SK-N-SH (cell line): ENCODE measurements around the gene UBE3C. TPM values are rescaled to one million over a fixed set of nuclear protein-coding genes. Genes with fewer than 3 reads are reported as not detected.

Source experiments
- CTCF ChIA-PET: fragments of 300-600, 350-600 bp; formaldehyde crosslinking; extraction: SDS; loops from one replicate; lab custom pipeline; 2021; lab: Yijun Ruan, JAX
- POLR2A ChIA-PET: fragments of 350-600 bp; sonication (Branson Sonifier 250); formaldehyde crosslinking; extraction: SDS; loops from one replicate; lab custom pipeline; 2020; ENCODE audit warnings: antibody characterized with exemption, inconsistent platforms; lab: Yijun Ruan, JAX
- DNase-seq: peaks from one replicate; pipeline ENCODE4 v3.0.0; 2012
- H2AFZ ChIP-seq: fragments of 200-600 bp; sonication (generic); 2 replicates; pipeline ENCODE4 v1.8.1; 2016; ENCODE audit warnings: antibody characterized with exemption, mild to moderate bottlenecking, low read depth
- H3F3A ChIP-seq: fragments of 200-600 bp; sonication (generic); replicated peaks from 2 replicates; pipeline ENCODE3; 2016; ENCODE audit warnings: antibody characterized with exemption, mild to moderate bottlenecking; ENCODE audit not compliant: insufficient read depth
- H3K27ac ChIP-seq, 2 experiments: fragments of 200-500 bp in 1 of 2; fragments of 200-600 bp in 1 of 2; sonication (Bioruptor generic) in 1 of 2; sonication (generic), shearing (Covaris generic) in 1 of 2; 2 replicates each; pipeline versions ENCODE4 v1.5.1 to v1.6.1; 2014 to 2016; ENCODE audit warnings: low read depth in 2 of 2, inconsistent platforms in 1 of 2, low read length in 1 of 2, mild to moderate bottlenecking in 1 of 2, mixed read lengths in 1 of 2
- H3K27me3 ChIP-seq: fragments of 200-600 bp; sonication (generic), shearing (Covaris generic); 2 replicates; pipeline ENCODE4 v1.6.1; 2016; ENCODE audit warnings: mixed run types; ENCODE audit not compliant: insufficient read depth
- H3K36me3 ChIP-seq, 2 experiments: fragments of 200-500 bp in 1 of 2; fragments of 200-600 bp in 1 of 2; sonication (Bioruptor generic) in 1 of 2; sonication (generic) in 1 of 2; replicated peaks in 1 of 2; 2 replicates each; pipeline versions ENCODE3 to v1.5.1; 2014 to 2016; ENCODE audit warnings: low read length in 1 of 2, mild to moderate bottlenecking in 1 of 2; ENCODE audit not compliant: insufficient read depth in 2 of 2, control insufficient read depth in 1 of 2
- H3K4me1 ChIP-seq, 2 experiments: fragments of 200-500 bp in 1 of 2; fragments of 200-600 bp in 1 of 2; sonication (Bioruptor generic) in 1 of 2; sonication (generic), shearing (Covaris generic) in 1 of 2; 2 replicates each; pipeline versions ENCODE4 v1.5.1 to v1.6.1; 2014 to 2016; ENCODE audit warnings: low read depth in 1 of 2, low read length in 1 of 2, mixed run types in 1 of 2; ENCODE audit not compliant: insufficient read depth in 2 of 2, control insufficient read depth in 1 of 2
- H3K4me2 ChIP-seq: fragments of 200-600 bp; sonication (generic), shearing (Covaris generic); 2 replicates; pipeline ENCODE4 v1.6.1; 2017; ENCODE audit warnings: mixed run types
- H3K4me3 ChIP-seq, 2 experiments: fragments of 200-500 bp in 1 of 2; fragments of 200-600 bp in 1 of 2; sonication (Bioruptor generic) in 1 of 2; sonication (generic), shearing (Covaris generic) in 1 of 2; 2 replicates each; pipeline versions ENCODE4 v1.5.1 to v1.8.1; 2014 to 2016; ENCODE audit warnings: low read depth in 2 of 2, inconsistent platforms in 1 of 2, low read length in 1 of 2, mild to moderate bottlenecking in 1 of 2, mixed read lengths in 1 of 2, moderate library complexity in 1 of 2
- H3K79me2 ChIP-seq: fragments of 200-600 bp; sonication (generic); 2 replicates; pipeline ENCODE4 v1.8.1; 2017; ENCODE audit warnings: mild to moderate bottlenecking; ENCODE audit not compliant: insufficient read depth
- H3K9ac ChIP-seq: fragments of 200-600 bp; sonication (generic); 2 replicates; pipeline ENCODE4 v1.6.1; 2017; ENCODE audit warnings: mixed run types
- H3K9me2 ChIP-seq: fragments of 200-600 bp; sonication (generic); 2 replicates; pipeline ENCODE4 v1.6.1; 2017; ENCODE audit warnings: mixed run types
- H3K9me3 ChIP-seq: fragments of 200-600 bp; sonication (generic); 2 replicates; pipeline ENCODE4 v1.6.1; 2017; ENCODE audit warnings: mixed run types, mild to moderate bottlenecking, moderate library complexity
- H4K20me1 ChIP-seq: fragments of 200-600 bp; sonication (generic); 2 replicates; pipeline ENCODE4 v1.6.1; 2017; ENCODE audit warnings: mild to moderate bottlenecking, mixed run types; ENCODE audit not compliant: insufficient read depth
- ELF1 ChIP-seq: IDR thresholded peaks from 2 replicates; pipeline ENCODE4 v1.4.0; 2012
- EP300 ChIP-seq, 2 experiments: IDR thresholded peaks; 2 replicates each; pipeline versions ENCODE4 v1.4.0 to v1.6.1; 2012; ENCODE audit warnings: borderline replicate concordance in 1 of 2, low read depth in 1 of 2, low read length in 1 of 2
- EZH2phosphoT487 ChIP-seq: fragments of 200-600 bp; sonication (generic); IDR thresholded peaks from 2 replicates; pipeline ENCODE4 v1.6.1; 2017; ENCODE audit warnings: low read depth, mixed run types, mild to moderate bottlenecking, antibody characterized with exemption, moderate library complexity, borderline replicate concordance
- FOSL2 ChIP-seq: IDR thresholded peaks from 2 replicates; pipeline ENCODE4 v1.4.0; 2012; ENCODE audit warnings: low read depth, mild to moderate bottlenecking, moderate library complexity, borderline replicate concordance
- FOXJ3 ChIP-seq: sonication (generic); formaldehyde crosslinking; IDR thresholded peaks from 2 replicates; pipeline ENCODE4 v1.5.1; 2020; ENCODE audit warnings: mild to moderate bottlenecking, missing genetic modification reagents
- GABPA ChIP-seq: IDR thresholded peaks from 2 replicates; pipeline ENCODE4 v1.4.0; 2012; ENCODE audit warnings: low read depth, mild to moderate bottlenecking
- MXI1 ChIP-seq: IDR thresholded peaks from 2 replicates; pipeline ENCODE4 v1.6.1; 2012; ENCODE audit warnings: mild to moderate bottlenecking, low read depth, low read length, improper control_type of control experiment
- NFIC ChIP-seq: IDR thresholded peaks from 2 replicates; pipeline ENCODE4 v1.4.0; 2012; ENCODE audit warnings: borderline replicate concordance
- NRF1 ChIP-seq: IDR thresholded peaks from 2 replicates; pipeline ENCODE4 v1.6.1; 2012; ENCODE audit warnings: low read depth, mild to moderate bottlenecking, low read length
- POLR2AphosphoS5 ChIP-seq: IDR thresholded peaks from 2 replicates; pipeline ENCODE4 v1.6.1; 2012; ENCODE audit warnings: low read depth, low read length
- RAD21 ChIP-seq: IDR thresholded peaks from 2 replicates; pipeline ENCODE4 v1.6.1; 2012; ENCODE audit warnings: mild to moderate bottlenecking, low read length
- RFX5 ChIP-seq: IDR thresholded peaks from 2 replicates; pipeline ENCODE4 v1.6.1; 2012; ENCODE audit warnings: mild to moderate bottlenecking, improper control_type of control experiment, low read length
- RXRA ChIP-seq: IDR thresholded peaks from 2 replicates; pipeline ENCODE4 v1.4.0; 2012; ENCODE audit warnings: low read depth, mild to moderate bottlenecking, borderline replicate concordance
- SIN3A ChIP-seq: IDR thresholded peaks from 2 replicates; pipeline ENCODE4 v1.6.1; 2012; ENCODE audit warnings: low read depth, mild to moderate bottlenecking, low read length, moderate library complexity, borderline replicate concordance
- USF2 ChIP-seq: fragments of 150-350 bp; IDR thresholded peaks from 2 replicates; pipeline ENCODE4 v1.6.1; 2017; ENCODE audit warnings: antibody characterized with exemption, low read length, low read depth, borderline replicate concordance
- ZBTB33 ChIP-seq: IDR thresholded peaks from 2 replicates; pipeline ENCODE4 v1.4.0; 2012; ENCODE audit warnings: low read depth, borderline replicate concordance
- WGBS: methylation state at CpG from one replicate; pipeline ENCODE4 v1.1.6; 2017; ENCODE audit warnings: low lambda C conversion rate; 5-methylcytosine and 5-hydroxymethylcytosine counted together
- polyA plus RNA-seq, 3 experiments: library from polyadenylated mRNA; depleted of rRNA; stranded (reverse); fragments of >200 nt; gene quantifications; 2 replicates each; pipeline ENCODE4 v1.2.3, GENCODE V29; 2012
- TF ChIP-seq, protein P1 (sequence below): IDR thresholded peaks from 2 replicates; pipeline ENCODE4 v1.4.0; 2012; ENCODE audit warnings: low read depth
- TF ChIP-seq, protein P2 (sequence below): fragments of 200-600 bp; sonication (generic); IDR thresholded peaks from 2 replicates; pipeline ENCODE4 v1.6.1; 2017; ENCODE audit warnings: antibody characterized with exemption, mild to moderate bottlenecking, moderate library complexity

UBE3C gene
- polyA plus RNA-seq, 1 of the 3 experiments (the other 2 are of a cell fraction): 48.4 TPM

DNA sequence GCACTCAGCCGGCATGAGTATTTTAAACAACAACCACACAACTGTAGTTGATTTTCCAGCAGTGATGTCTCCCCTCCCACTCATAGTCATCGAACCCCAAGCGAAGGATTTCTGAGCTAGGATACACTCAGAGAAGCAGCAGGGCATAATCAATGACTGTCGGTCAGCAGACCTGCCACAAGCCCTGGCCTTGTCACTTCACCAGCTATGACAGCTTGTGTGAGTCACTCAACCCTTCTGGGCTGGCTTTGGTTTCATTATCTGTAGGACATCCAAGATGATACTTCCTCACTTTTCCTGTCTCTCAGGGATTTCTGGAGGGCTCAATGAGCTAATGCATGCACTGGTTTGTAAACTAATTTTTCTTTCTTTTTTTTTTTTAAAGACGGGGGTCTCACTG lies 22.0 kb upstream of the UBE3C start:
- H3K4me2 ChIP-seq: no peak overlapping the region
- POLR2A ChIA-PET: interaction anchor here (0.6 kb wide), 1 partner anchor 40 kb away, joined by 3 read pairs; no protein-coding TSS in a partner anchor
- no peak overlapping the region for H3K4me3 ChIP-seq
- no peak overlapping the region for H3K9ac ChIP-seq
- no peaks in the 10 kb centered on the region for H3K4me1 ChIP-seq
- peaks cover 16% of the 10 kb centered on the region; the same call in 1 of the 2 replicates for H3K27me3 ChIP-seq
- DNase-seq: no peak
- no peaks in the 10 kb centered on the region for H3K9me3 ChIP-seq
- no peaks in the 10 kb centered on the region for H3K9me2 ChIP-seq
- H3F3A ChIP-seq: no peaks in the 10 kb centered on the region
- TF ChIP-seq RAD21 (no peak), GABPA (no peak), EP300 (IDR thresholded peaks at IDR 0.05; ENCODE audit: borderline replicate concordance in 1 of 2, low read depth in 1 of 2, low read length in 1 of 2) (no peak), MXI1 (no peak)
- TF ChIP-seq, all 33 proteins: peak for 0
- H4K20me1 ChIP-seq: no peaks in the 10 kb centered on the region
- CTCF ChIA-PET: interaction anchor here (0.9 to 1.5 kb wide), 3 partner anchors 9 to 108 kb away, joined by 3 to 5 read pairs (median 3); no protein-coding TSS in a partner anchor
- 67% methylated on average over 5 of the region's 5 CpGs for WGBS
- no peak overlapping the region for H2AFZ ChIP-seq
- H3K36me3 ChIP-seq: no peaks in the 10 kb centered on the region
- H3K27ac ChIP-seq: no peak overlapping the region
- no peaks in the 10 kb centered on the region for H3K79me2 ChIP-seq

GRCh38 chr7:157117796-157118195 lies 20.9 kb upstream of the UBE3C start:
- no peak overlapping the region for H3K9ac ChIP-seq
- H3K79me2 ChIP-seq: no peaks in the 10 kb centered on the region
- no peak for DNase-seq
- H4K20me1 ChIP-seq: no peaks in the 10 kb centered on the region
- H2AFZ ChIP-seq: no peak overlapping the region
- POLR2A ChIA-PET: no interaction called here
- TF ChIP-seq, protein P1, sequence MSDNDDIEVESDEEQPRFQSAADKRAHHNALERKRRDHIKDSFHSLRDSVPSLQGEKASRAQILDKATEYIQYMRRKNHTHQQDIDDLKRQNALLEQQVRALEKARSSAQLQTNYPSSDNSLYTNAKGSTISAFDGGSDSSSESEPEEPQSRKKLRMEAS: no peak
- TF ChIP-seq, protein P2, sequence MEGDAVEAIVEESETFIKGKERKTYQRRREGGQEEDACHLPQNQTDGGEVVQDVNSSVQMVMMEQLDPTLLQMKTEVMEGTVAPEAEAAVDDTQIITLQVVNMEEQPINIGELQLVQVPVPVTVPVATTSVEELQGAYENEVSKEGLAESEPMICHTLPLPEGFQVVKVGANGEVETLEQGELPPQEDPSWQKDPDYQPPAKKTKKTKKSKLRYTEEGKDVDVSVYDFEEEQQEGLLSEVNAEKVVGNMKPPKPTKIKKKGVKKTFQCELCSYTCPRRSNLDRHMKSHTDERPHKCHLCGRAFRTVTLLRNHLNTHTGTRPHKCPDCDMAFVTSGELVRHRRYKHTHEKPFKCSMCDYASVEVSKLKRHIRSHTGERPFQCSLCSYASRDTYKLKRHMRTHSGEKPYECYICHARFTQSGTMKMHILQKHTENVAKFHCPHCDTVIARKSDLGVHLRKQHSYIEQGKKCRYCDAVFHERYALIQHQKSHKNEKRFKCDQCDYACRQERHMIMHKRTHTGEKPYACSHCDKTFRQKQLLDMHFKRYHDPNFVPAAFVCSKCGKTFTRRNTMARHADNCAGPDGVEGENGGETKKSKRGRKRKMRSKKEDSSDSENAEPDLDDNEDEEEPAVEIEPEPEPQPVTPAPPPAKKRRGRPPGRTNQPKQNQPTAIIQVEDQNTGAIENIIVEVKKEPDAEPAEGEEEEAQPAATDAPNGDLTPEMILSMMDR: no peak
- TF ChIP-seq NFIC: no peak
- H3K9me2 ChIP-seq: no peaks in the 10 kb centered on the region
- H3K27me3 ChIP-seq: peaks cover 11% of the 10 kb centered on the region; the same call in 1 of the 2 replicates
- H3K9me3 ChIP-seq: no peaks in the 10 kb centered on the region
- H3F3A ChIP-seq: no peaks in the 10 kb centered on the region
- CTCF ChIA-PET: interaction anchor here (1.2 to 1.5 kb wide), 4 partner anchors 8 to 133 kb away, joined by 3 to 5 read pairs (median 4); no protein-coding TSS in a partner anchor
- no peaks in the 10 kb centered on the region; a peak in 1 of 4 replicates for H3K4me1 ChIP-seq
- no peak overlapping the region for H3K4me2 ChIP-seq
- no peak overlapping the region for H3K27ac ChIP-seq
- WGBS: 48% methylated on average over 2 of the region's 2 CpGs
- no peaks in the 10 kb centered on the region for H3K36me3 ChIP-seq
- H3K4me3 ChIP-seq: no peak overlapping the region

DNA sequence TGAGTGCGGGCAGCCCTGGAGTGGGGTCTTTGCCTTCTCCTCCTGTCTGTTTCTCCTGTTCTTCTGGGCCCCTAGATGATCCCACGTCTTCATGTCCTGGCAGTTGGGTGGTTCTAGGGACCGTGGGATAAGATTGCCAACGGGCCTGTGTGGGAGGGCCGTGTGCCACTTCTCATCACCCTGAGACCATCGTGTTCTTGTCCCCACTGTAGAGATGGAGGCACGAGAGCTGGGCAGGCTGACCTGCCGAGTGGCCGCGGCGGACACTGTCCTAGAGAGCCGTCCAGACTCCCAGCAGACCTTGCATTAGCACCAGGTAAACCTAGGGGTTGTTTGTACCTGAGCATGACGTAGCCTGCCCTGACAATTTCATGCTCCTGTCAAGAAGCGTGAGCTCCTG lies 18.5 kb upstream of the UBE3C start:
- Histone ChIP-seq H3F3A (no peaks in the 10 kb centered on the region), H3K9me2 (no peaks in the 10 kb centered on the region), H2AFZ (no peak overlapping the region), H3K4me2 (no peak overlapping the region), H3K4me3 (no peak overlapping the region), H3K9me3 (no peaks in the 10 kb centered on the region), H3K4me1 (peaks cover 0 to 2% of the 10 kb centered on the region in 2 experiments; a peak in 1 of 4 replicates), H3K27me3 (peaks cover 9% of the 10 kb centered on the region; the same call in 1 of the 2 replicates), H3K79me2 (no peaks in the 10 kb centered on the region), H3K27ac (no peak overlapping the region), H3K9ac (no peak overlapping the region), H4K20me1 (no peaks in the 10 kb centered on the region), H3K36me3 (no peaks in the 10 kb centered on the region)
- 55% methylated on average over 14 of the region's 14 CpGs for WGBS
- CTCF ChIA-PET: no interaction called here
- POLR2A ChIA-PET: no interaction called here
- DNase-seq: no peak
- TF ChIP-seq RXRA (no peak), SIN3A (no peak), ELF1 (no peak), FOSL2 (no peak), POLR2AphosphoS5 (no peak), NRF1 (no peak), EZH2phosphoT487 (no peak), RFX5 (no peak), ZBTB33 (no peak), FOXJ3 (CRISPR knock-in tag) (no peak), USF2 (no peak)
